Midbrain (tissue), 1 donor: Measurements from ENCODE around the gene AARS2.
A peak's percentile ranks its signal among the peaks of the same experiment; 100 is the strongest.

Experiments used
- DNase-seq: peaks from one replicate; lab custom pipeline; 2025; lab: John Stamatoyannopoulos, UW

The AARS2 gene

DNA sequence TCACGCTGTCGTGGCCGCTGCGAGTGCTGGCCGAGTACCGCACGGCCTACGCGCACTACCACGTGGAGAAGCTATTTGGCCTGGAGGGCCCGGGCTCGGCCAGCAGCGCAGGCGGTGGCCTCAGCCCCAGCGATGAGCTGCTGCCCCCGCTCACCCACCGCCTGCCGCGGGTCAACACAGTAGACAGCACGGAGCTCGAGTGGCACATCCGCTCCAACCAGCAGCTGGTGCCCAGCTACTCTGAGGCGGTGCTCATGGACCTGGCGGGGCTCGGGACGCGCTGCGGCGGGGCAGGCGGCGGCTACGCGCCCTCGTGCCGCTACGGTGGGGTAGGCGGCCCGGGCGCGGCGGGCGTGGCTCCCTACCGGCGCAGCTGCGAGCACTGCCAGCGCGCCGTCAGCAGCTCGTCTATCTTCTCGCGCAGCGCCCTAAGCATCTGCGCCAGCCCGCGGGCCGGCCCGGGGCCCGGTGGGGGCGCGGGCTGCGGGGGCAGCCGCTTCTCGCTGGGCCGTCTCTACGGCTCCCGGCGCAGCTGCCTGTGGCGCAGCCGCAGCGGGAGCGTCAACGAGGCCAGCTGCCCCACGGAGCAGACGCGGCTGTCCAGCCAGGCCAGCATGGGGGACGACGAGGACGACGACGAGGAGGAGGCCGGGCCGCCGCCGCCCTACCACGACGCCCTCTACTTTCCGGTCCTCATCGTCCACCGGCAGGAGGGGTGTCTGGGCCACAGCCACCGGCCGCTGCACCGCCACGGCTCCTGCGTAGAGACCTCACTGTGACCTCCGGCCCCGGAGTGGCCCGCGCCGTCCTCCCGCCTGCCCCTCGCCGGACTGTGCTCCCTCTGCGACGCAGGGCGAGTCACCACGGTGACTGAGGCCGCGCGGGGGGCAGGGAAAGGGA is 37.1 kb downstream of the AARS2 start:
- no peak for DNase-seq

DNA sequence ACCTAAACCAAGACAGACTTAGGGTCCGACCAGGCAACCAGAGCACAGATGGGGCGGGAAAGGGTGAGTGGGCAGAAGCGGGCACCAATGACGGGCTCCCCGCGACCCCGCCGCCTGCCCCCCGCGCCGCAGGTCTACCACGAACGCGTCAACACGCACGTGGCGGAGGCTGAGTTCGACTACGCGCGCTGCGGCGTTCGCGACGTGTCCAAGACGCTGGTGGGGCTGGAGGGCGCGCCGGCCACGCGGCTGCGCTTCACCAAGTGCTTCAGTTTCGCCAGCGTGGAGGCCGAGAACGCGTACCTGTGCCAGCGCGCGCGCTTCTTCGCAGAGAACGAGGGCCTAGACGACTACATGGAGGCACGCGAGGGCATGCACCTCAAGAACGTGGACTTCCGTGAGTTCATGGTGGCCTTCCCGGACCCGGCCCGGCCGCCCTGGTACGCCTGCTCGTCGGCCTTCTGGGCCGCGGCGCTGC is 37.8 kb downstream of the AARS2 start:
- no peak for DNase-seq

GRCh38 chr6:44273617-44274016 is 39.5 kb downstream of the AARS2 start:
- no peak for DNase-seq

DNA sequence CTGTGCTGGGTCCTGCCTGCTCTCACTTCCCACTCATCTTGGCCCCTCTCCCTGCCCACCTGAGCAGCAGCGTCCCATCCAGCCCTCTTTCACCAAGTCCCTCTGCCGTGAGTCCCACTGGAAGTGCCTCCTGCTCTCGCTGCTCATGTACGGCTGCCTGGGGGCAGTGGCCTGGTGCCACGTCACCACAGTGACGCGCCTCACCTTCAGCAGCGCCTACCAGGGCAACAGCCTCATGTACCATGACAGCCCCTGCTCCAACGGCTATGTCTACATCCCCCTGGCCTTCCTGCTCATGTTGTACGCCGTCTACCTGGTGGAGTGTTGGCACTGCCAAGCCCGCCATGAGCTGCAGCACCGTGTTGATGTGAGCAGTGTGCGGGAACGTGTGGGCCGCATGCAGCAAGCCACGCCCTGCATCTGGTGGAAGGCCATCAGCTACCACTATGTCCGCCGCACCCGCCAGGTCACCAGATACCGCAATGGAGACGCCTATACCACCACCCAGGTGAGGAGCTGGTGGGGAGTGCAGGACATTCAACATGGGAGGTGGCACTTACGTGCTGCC is 40.1 kb downstream of the AARS2 start:
- DNase-seq = no peak

GRCh38 chr6:44272529-44272928 is 40.6 kb downstream of the AARS2 start:
- no peak for DNase-seq

- DNase-seq = no peak
These were observed 41.2 kb downstream of the AARS2 start for GRCh38 chr6:44271914-44272313.

DNA sequence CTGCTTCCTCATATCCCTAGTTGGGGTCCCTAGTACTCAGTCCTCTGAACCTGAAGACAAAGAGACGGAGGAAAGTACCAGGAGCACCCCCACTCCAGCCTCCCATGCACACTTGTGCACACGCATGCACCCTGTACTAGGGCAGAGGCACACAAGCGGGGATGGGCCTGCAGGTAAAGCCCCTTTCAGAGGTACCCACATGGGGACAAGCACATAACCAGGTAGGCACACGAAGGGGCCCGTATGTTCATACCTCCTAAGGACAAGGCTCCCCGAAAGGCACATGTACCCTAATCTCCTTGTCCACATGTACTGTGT is 41.8 kb downstream of the AARS2 start:
- no peak for DNase-seq

DNA sequence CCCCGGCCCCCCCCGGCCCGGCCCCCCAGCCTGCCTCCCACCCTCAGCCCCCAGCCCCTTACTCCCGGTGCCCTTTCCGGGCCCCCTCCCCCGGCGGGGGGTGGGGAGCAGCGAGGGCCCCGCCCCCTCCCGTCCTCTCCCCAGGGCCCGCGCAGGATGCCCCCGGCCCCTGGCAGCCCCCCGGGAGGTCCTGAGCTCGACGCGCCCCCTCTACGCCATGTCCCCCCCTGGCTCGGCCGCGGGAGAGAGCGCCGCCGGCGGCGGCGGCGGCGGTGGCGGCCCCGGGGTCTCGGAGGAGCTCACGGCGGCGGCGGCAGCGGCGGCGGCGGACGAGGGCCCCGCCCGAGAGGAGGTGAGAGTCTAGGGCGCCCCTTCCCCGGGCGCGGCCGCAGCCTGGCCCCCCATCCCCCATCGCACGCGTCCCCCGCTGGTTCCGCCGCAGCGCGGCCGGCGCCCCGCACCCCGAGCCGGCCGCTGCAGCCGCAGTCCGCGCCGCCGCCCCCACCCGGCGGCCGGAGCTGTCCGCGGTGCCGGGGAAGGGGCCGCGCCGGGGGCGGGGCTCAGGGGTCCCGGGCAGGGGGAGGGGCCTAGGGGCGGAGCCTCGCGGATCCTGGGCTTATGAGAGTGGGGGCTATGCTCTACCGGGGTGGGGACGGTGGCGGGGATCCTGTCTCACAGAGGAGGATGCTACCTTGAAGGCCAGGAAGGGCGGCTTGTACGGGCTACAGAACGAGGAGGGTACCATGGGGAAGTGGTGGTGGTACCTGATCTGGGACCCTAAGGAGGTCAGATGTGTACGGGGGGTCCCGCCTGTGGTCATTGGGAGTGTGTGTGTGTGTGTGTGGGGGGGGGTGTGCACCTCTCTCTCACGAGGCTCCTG is 42.4 kb downstream of the AARS2 start:
- DNase-seq = peak; percentile 27

DNA sequence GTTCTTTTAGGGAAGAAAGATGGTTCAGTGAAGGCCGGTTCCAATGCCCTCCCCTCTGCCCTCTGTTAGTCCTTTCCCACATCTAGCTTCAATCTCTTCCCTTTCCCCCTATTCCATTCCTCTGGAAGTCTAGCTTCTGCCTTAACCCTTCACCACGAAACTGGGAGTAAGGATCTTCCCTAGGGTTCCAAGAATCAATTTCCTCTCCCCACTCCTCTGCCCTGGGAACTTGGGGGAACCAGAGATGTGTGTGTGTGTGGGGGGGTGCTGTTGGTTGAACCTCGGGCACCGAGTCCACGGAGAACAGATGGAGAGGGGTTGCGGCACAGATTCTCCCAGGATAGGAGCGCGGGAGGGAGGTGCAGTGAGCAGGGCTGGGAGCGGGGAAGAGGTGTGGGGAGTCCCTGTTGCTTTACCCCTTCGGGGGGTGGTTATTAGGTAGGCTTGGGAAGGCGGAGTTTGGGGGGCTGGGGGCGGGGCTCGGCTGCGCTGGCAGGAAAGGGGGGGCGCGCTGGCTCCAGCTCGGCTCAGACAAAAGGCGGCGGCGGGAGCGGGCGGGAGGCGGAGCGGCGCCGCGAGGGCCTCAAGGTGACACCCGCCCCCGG is 43.1 kb downstream of the AARS2 start, which contains the start of gene TMEM151B:
TSS of gene TMEM151B (plus strand) at position 530 of the 605 bp plus-strand sequence. CDS start 293 bp downstream, outside the sequence.
- DNase-seq = no peak

DNA sequence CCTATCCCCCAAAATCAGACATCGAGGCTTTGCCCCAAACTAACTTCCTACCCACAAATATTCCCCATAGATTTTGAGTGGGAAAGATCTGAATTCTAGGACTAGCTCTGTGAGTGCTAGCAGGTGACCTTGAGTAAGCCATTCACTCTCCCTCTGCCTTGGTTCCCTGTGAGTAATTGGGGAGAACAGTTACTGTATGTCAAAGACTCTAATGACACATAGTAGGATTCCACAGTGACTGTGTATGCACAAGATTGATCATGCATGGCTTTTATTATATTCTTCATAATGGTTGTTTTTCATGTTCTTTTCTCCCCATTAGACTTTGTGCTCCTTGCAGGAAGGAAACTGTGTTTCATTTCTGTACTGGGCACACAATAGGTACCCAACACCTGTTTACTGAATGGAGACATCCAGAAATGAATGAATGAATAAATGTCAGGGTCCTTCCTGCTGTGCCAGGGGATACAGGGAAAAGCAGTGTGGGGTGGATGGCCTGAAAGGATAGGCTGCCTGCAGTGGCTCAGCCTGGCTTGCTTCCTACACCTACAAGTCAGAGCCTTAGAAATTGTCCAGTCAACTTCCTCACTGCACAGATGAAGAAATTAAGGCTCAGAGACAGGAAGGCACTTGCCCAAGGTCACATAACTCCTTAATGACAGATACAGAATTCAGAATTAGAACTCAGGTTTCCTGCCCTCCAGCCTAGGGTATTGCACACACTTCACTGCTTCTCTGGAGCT is 43.8 kb downstream of the AARS2 start:
- DNase-seq = no peak

- DNase-seq = peak; percentile 66
These were observed 45.0 kb downstream of the AARS2 start for GRCh38 chr6:44268095-44268628.

- DNase-seq = no peak
These were observed 45.9 kb downstream of the AARS2 start for GRCh38 chr6:44267252-44267651.

- DNase-seq = no peak
These were observed 46.8 kb downstream of the AARS2 start for GRCh38 chr6:44266347-44266746.

GRCh38 chr6:44265722-44266233 is 47.4 kb downstream of the AARS2 start:
- DNase-seq = no peak

DNA sequence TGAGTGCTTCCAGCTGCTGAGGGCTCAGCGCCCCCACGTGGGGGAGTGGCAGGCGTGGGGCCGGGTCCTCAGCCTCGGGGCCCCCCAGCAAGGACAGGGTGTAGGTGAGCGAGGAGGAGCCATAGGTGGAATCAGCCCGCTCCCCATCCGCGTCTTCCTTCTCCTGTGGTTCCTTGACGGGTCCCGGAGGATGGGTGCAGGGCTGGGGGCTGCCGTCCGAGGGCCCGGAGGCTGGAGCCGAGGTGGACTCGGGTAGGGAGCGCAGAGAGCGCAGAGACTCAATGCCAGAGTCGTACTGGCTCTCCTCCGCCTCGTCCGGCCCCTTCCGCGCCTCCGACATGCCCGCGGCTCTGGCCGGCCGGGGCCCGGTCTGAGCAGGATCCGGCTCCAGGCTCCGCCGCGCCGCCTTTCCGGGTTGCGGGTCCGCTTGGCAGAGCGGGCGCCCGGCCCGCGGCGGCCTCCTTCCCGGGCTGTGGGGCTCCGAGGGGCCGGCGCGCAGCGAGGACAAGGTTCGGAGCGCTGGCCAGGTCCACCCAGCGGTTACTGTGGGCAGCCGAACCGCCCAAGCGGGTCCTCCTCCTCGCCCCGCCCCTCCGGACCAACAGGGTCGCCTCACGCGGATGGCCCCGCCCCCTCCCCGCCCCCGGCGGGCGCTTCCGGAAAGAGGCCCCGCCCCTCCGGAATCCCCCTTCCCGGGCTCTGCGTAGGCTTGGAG is 48.0 kb downstream of the AARS2 start, which contains the start of gene NFKBIE:
TSS of gene NFKBIE (minus strand) at position 545 of the 715 bp plus-strand sequence. CDS start at position 340, 205 bp downstream.
- peak; percentile 88 for DNase-seq

GRCh38 chr6:44264154-44265006 is 48.8 kb downstream of the AARS2 start:
- DNase-seq = no peak

DNA sequence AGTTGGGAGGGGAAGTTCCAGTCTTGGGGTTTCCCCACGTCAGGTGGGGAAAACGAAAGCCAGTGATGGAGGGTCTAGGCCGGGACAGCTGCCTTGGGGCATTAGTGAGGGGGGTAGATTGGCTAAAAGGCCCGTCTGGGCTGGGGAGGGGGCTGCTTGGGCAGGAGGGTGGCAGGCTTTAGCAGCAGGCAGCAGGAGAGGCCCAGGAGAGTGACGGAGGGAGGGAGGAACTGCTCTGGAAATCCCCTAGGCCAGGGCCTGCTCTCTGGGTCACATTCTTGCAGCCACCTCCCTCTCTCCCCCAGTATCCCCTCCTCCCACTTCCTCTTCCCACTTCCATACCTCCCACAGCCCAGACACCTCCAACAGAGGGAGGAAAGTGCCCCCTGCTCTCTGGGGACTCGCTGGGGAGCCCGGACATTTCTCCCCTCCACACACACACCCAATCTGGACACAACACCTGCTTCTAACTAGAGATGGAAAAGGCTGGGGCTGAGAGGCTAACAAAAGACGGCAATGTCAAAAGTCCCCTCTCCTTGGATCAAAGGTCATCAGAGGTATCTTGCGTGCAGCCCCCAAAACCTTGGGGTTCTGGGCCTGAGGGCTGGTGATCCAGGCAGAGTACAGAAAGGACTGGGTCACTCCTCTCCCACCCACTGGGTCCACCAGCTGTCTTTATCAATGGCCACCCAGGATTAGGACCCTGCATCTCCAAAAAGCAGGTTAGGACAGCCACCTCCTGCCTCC is 49.6 kb downstream of the AARS2 start:
- DNase-seq = no peak
